HG02973 (cell line): ENCODE measurements around the gene ZNF408.
"Not testable (repeated sequence)": the region's sequence is repeated elsewhere in the genome, so short reads cannot be mapped to it uniquely, and the experiment has no call there.

Experiments used
- ATAC-seq: cut with Tn5 transposase; IDR thresholded peaks from one replicate; pipeline ENCODE4 v1.9.1; 2021; ENCODE audit warnings: moderate library complexity; ENCODE audit not compliant: unreplicated experiment

ZNF408 gene

DNA sequence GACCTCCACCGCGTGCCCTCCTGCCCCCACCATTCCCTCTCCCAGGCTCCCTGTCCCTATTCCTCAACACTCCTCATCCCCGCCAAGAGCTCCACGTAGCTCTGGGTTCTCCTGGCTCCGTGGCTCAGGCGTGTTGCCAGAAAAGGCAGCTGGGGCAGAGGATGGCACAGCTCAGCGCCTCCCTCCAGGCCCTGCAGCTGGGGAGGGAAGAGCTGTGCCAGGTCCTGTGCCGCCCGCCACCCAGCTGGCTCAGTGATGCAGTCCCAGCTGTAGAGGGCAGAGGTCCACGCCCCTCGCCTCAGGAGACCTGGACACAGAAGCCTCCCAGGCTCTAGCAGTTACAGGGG lies 4.6 kb upstream of the ZNF408 start:
- ATAC-seq: no peak

DNA sequence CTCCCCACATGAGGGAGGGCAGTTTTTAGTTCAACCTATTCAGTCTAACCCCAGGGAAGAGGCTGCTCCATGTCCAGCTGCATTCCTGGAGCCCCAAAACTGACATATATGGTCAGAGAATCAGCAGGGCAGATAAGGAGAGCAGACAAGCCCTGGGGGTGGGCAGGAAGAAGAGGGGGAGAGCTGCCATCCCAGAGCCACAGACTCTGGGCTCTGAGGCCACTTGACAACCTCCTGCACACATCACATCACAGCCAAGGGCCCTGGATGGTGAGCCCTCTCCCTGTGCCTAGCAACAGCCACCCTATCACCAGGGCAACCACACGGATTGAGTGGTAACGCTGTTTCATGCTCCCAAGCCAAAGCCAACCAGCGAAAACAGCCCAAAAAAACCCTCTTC lies 3.5 kb upstream of the ZNF408 start:
- ATAC-seq: no peak

DNA sequence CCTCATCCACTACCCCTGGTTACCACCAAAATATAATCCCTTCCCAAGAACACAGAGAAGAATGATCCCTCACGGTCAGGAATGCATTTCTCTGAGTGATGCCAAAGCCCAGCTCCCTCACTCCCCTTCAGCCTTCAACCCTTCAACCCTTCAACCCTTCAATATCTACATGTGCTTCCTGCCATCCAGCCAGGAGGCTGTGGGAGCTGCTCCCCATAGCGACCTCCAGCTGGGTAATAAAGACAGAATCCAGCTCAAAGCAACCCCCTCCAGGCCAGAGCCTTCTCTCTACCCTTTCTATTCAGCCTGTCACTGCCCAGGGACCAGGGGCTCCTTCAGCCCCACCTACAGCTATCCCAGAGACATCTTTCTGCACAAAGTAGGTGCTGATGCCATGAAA lies 3.1 kb upstream of the ZNF408 start:
- ATAC-seq: no peak

DNA sequence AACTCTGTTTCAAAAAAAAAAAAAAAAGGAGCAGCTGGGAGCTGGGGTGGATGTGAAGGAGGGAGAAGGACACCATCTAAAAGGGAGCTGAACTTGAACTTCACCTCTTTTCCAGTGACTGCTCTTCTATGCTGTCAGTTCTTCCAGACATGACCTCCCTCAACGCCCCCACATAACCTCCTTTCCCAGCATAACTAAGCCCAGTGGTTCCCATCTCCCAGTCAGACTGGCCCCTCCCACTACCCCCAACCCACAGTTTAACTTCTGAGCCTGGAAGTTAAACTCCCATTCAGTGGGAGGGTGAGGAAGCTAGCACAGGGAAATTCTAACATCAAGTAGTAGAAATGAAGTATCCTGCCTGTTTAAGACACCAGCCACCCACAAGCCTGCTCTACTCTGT lies 2.2 kb upstream of the ZNF408 start:
- ATAC-seq: no peak

DNA sequence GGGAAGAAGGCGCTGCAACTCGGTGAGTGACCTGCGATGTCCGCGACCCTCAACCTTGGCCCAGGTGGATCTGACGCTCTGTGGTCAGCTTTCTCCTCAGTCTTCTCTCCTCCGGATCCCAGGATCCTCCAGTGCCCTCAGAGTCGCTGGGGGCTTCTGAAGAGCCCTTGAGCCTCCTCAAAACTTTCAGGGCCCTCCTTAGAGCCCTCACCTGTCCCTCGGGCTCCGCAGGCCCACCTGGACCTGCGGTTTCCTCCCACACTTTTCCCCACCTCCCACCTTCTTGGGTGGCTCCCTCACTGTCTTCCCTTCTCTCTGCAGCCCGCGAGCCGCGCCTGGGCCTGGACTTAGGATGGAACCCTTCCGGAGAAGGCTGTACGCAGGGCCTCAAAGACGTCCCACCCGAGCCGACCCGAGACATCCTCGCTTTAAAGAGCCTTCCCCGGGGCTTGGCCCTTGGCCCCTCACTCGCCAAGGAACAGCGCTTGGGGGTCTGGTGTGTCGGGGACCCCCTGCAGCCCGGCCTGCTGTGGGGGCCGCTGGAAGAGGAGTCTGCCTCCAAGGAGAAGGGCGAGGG lies 335 bp downstream of the ZNF408 start:
- no peak for ATAC-seq

DNA sequence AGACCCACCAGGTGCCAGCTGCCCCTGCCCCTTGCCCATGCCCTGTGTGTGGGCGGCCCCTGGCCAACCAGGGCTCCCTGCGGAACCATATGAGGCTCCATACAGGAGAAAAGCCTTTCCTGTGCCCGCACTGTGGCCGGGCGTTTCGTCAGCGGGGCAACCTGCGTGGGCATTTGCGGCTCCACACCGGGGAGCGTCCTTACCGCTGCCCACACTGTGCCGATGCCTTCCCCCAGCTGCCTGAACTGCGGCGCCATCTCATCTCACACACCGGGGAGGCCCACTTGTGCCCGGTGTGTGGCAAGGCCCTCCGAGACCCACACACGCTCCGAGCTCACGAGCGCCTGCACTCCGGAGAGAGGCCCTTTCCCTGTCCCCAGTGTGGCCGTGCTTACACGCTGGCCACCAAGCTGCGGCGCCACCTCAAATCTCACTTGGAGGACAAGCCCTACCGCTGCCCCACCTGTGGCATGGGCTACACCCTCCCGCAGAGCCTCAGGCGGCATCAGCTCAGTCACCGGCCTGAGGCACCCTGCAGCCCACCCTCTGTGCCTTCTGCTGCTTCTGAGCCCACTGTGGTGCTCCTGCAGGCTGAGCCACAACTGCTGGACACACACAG lies 4.3 kb downstream of the ZNF408 start:
- ATAC-seq: no peak

DNA sequence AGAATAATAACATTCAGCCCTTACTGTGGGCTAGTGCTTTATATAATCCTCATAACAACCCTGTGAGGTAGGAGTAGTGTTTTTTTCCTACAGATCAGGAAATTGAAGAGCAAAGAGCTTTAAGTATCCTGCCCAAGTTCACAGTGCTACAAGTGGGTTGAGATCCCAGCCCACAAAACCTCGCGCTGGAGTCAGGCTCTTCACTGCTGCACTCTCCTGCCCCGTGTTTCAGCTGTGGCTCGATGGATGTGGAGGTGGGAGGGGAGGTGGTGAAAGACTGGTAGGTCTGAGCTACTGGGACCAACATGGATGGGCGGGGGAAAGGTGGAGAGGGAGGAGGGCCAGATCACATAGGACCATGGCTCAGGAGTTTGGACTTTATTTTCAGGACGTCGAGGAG lies 6.1 kb downstream of the ZNF408 start:
- ATAC-seq: no peak

DNA sequence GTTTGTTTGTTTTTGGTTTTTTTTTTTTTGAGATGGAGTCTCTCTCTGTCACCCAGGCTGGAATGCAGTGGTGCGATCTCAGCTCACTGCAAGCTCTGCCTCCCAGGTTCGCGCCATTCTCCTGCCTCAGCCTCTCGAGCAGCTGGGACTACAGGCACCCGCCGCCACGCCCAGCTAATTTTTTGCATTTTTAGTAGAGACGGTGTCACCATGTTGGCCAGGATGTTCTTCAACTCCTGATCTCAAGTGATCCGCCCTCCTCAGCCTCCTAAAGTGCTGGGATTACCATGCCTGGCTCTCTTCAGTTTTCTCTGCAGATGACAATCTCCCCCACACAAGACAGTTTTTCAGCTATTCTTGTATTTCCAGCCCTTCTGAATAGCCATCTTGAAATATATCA lies 8.5 kb downstream of the ZNF408 start:
- not testable (repeated sequence) for ATAC-seq

DNA sequence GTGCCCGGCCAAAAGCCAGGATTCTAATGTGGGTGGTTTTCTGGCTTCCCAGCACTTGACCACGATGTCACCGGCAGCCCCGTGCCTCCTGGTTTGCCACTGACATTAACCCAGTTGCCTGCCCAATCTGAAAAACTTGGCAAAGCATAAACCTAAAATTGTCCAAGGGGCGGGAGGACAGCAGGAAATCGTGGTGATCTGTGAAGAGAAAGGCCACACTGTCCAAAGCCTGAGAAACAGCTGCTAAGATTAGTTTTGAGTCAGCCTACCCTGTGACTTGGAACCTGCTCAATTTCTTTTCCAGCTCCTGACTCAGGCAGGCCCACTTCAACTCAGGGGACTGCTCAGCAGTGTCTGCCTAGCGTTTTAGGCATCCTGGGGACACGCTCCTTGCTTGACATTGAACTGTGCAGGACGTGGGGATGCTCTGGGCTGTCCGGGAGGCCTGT lies 10.0 kb downstream of the ZNF408 start:
- no peak for ATAC-seq

DNA sequence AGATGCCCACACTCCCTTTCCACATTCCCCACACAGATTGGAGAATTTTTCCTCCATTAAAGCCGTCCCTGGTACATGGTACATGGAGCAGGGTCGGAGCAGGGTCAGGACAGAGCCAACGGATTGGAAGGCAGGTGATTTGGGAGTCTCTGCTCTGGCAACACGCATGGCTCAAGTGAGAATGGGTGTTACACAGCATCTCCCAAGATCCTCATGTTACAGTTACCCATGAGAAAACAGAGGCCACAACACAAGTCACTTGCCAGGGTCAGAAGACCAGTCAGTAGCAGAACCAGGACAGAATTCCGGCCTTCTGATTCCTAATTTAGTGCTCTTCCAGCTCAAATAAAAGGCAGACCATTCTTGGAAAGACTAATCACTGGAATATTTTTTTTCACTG lies 10.5 kb downstream of the ZNF408 start:
- ATAC-seq: no peak

DNA sequence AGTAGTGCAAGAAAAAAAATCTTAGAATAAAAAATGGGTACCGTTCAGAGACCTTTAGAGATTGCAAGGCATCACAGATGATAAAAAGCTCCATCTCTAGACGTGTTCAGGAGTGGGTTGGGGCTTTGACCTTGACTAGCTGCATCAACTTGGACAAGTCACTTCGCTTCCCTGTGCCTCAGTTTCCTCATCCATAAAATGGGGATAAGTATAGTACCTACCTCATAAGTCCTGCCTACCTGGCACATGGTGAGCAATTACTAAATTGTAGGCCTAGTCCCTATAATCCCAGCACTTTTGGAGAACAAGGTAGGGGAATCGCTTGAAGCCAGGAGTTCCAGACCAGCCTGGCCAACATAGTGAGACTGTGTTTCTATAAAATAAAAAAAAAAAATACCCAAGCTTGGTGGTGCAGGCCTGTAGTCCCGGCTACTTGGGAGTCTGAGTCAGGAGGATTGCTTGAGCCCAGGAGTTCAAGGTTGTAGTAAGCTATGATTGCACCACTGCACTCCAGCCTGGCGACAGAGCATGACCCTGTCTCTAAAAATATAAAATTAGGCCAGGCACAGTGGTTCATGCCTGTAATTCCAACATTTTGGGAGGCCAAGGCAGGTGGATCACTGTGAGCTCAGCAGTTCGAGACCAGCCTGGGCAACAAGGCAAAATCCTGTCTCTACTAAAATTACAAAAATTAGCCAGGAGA lies 12.2 kb downstream of the ZNF408 start:
- no peak for ATAC-seq

DNA sequence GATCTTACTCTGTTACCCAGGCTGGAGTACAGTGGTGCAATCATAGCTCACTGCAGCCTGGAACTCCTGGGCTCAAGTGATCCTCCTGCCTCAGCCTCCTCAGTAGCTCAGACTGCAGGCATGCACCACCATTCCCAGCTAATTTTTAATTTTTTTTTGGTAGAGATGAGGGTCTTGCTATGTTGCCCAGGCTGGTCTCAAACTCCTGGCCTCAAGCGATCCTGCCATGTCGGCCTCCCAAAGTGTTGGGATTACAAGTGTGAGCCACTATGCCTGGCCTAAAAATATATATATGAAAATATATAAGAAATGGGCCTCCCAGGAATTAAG lies 17.0 kb downstream of the ZNF408 start:
- ATAC-seq: not testable (repeated sequence)

DNA sequence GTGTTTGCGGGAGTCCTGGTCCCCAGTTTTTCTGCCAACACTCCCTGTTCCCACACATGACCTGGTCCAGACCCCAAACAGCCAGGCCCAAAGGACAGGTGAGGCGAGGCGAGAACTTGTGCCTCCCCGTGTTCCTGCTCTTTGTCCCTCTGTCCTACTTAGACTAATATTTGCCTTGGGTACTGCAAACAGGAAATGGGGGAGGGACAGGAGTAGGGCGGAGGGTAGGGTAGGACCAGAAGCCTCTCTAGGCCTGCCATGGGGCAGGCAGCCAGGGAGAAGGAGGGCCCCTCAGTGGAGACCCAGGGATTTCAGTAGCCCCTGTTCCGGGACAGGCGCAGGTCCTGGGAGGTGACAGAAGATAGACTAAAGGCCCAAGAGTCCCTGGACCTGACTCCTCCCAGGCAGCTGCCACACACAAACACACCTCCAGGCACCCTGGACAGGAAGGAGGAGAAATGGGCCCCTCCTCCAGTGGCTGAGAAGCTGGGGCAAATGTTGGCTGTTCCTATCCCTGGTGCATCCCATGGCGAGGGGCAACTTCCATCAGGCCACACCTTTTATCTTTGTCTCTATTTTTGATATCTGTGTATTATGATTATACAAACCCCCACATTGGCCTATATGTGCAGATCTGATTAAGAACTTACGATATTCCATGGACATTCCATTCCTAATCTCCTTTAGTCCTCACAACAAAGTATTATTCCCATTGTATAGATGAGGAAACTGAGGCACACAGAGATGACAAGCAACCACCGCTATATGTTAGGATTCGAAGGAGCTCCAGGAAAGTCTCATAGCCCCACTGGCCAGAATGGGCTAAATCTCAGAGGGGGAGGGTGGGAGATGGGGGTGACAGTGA lies 17.6 kb downstream of the ZNF408 start:
- ATAC-seq: no peak

DNA sequence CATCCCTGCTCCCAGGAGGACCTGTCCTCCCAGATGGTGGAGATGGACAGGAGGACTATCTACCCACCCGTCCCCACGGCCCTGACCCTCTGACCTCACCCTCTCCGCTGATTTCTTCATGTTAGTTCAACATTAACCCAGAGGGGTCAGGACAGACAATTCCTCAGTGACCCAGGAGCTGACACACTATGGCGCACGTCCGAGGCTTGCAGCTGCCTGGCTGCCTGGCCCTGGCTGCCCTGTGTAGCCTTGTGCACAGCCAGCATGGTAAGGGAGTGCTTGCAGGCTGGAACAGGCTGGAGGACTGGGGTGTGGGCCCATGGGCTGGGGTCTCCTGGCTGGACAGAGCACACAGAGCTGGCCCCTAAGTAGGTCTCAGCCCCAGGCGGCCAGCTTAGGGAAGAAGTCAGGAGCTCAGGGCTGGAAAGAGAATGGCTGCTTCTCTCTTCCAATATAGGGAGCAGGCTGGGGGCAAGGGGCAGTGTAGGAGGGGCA lies 18.3 kb downstream of the ZNF408 start, which contains the start of gene F2:
Gene F2 (plus strand): TSS at position 166 of the 495 bp plus-strand sequence. CDS start 23 bp downstream, at position 189.
- ATAC-seq: no peak

DNA sequence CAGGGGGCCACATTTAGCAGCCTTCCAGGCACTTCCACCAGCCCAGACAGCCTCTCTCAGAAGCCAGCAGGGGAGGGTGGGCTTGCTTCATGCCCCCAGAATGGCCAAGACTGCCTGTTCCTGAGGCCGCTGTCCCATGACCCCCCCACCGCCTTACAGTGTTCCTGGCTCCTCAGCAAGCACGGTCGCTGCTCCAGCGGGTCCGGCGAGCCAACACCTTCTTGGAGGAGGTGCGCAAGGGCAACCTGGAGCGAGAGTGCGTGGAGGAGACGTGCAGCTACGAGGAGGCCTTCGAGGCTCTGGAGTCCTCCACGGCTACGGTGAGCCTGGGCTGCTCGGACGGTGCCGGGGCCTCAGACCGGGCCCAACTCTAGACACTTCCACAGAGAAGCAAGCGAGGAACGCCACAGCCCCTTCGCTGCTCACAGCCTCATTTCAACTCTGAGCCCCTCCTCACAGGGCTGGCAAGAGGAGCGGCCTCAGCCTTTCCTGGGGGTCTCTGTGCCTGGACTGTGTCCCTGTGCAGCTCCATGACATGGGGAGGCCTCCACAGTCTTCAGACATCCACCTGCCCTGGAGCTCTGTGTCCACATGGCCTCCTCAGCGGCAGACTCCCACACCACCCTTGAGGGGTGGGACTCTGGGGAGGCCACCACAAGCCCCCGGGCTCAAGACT lies 18.9 kb downstream of the ZNF408 start:
- no peak for ATAC-seq

DNA sequence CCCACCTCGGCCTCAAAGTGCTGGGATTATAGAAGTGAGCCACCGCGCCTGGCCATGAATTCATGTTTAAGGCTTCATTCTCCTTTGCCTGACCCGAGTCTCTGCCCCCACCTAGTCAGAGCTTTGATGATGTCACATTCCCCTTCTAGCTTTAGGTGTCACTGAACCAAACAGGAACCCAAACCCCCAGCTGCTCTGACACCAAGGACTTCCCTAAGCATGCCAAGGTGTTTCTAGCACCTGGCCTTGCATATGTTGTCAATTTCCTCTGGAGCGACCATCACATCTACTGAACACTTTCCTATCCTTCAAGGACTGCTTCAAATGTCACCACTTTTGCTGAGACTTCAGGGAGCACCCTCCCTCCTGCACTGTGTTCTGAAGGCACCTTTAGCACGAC lies 20.5 kb downstream of the ZNF408 start:
- no peak for ATAC-seq

DNA sequence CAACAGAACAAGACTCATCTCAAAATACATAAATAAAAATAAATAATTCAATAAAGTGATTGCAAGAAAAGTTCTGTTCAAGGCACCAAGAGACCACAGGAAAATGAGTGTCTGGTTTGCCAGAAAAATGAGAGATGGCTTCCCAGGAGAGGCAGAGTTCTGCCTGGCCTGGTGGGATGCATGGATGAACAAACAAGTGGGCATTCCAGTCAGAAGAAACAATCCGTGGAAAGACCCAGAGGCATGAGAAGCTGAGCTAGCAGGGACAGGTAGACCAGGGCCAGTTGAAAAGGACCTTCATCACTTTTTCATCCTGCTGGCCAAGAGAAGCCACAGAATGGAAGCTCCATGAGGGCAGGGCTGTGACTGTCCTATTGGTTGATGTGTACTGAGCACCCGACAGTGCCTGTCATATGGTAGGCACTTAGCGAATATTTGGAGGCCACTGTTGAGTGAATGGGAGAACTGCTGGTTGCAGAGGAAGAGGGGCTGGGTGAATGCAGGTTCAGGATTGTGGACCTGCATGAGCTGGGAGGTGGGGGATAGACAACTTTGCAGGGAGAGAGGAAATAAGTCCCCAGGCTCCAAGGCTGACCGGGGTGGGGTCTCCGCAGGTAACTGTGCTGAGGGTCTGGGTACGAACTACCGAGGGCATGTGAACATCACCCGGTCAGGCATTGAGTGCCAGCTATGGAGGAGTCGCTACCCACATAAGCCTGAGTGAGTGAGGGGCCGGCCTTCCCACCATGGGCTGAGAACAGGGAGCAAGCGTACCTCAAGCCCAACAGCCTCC lies 21.9 kb downstream of the ZNF408 start:
- no peak for ATAC-seq

DNA sequence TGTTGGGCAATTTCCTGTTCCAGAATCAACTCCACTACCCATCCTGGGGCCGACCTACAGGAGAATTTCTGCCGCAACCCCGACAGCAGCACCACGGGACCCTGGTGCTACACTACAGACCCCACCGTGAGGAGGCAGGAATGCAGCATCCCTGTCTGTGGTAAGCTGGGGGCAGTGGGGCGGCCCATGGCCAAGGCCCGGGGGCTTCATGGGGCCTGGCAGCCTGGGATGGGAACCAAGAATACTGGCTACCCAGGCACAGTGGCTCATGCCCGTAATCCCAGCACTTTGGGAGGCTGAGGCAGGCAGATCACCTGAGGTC lies 22.5 kb downstream of the ZNF408 start:
- no peak for ATAC-seq

DNA sequence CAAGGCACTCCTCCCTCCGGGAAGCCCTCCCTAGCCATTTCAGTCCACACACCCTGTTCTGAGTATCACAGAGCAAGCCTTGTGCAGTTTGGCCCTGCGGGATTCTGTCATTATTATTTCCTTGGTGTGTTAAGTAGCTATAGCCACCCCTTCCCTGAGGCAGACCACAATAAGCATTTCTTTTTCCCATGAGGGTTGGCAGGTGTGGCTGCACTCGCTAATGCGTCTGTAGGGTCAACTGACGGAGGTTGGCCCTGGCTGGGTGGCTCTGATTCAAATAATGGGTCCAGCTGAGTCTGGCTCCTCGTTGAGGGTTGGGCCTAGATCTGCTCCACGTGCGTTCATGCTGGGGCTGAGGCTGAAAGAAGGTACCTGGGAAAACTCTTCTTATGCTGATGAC lies 23.3 kb downstream of the ZNF408 start:
- ATAC-seq: no peak
